HepG2 (cell line): ENCODE results near the gene JKAMP. TPM values are rescaled to one million over a fixed set of nuclear protein-coding genes. Genes with fewer than 3 reads are reported as not detected.

Experiments used
- ATAC-seq: fragments of 200-7000 bp; cut with Tn5 transposase; 3 replicates; pipeline ENCODE4 v1.9.1; 2020; ENCODE audit warnings: mild to moderate bottlenecking, moderate library complexity
- BruUV-seq: library from RNA; stranded (reverse); fragments of 400-500 nt; replicated peaks from 2 replicates; lab custom pipeline; 2021; lab: Mats Ljungman, UMichigan
- CTCF ChIA-PET: fragments of 300-600 bp; formaldehyde crosslinking; extraction: SDS; loops from one replicate; lab custom pipeline; 2021; ENCODE audit warnings: low total read pairs, inconsistent platforms, low intra/inter-chr PET ratio; lab: Yijun Ruan, JAX
- POLR2A ChIA-PET: fragments of 350-600 bp; sonication (Branson Sonifier 250); formaldehyde crosslinking; loops from one replicate; lab custom pipeline; 2020; ENCODE audit warnings: antibody characterized with exemption, inconsistent platforms; lab: Yijun Ruan, JAX
- DNase-seq: peaks from one replicate; pipeline ENCODE4 v3.0.0-alpha.2; 2015; ENCODE audit warnings: low spot score
- FAIRE-seq: peaks from 3 replicates; lab custom pipeline; 2011; peaks lifted over from hg19 to GRCh38; lab: Jason Lieb, UNC
- H2AFZ ChIP-seq: one replicate; pipeline ENCODE4 v1.6.1; 2011; ENCODE audit warnings: low read length, inconsistent platforms
- H3K27ac ChIP-seq: fragments of 300-600 bp; 3 replicates; pipeline ENCODE4 v1.8.0; 2011; ENCODE audit warnings: mixed run types, mild to moderate bottlenecking, mixed read lengths, low read length, inconsistent platforms; ENCODE audit not compliant: insufficient read depth; ENCODE audit errors: extremely low read length
- H3K27me3 ChIP-seq, 2 experiments: fragments of 200-600 bp in 1 of 2; 2 replicates in 1 of 2; 3 replicates in 1 of 2; pipeline versions ENCODE4 v1.6.0 to v1.8.0; 2011; ENCODE audit warnings: low read length in 2 of 2, mild to moderate bottlenecking in 2 of 2, moderate library complexity in 2 of 2, inconsistent platforms in 1 of 2; ENCODE audit not compliant: insufficient read depth in 2 of 2, control insufficient read depth in 1 of 2
- H3K36me3 ChIP-seq, 2 experiments: fragments of 200-600 bp in 1 of 2; replicated peaks in 1 of 2; 2 replicates in 1 of 2; 3 replicates in 1 of 2; pipeline versions ENCODE4 v1.5.1 to v1.8.0; 2011; ENCODE audit warnings: low read length in 2 of 2, inconsistent platforms in 1 of 2; ENCODE audit not compliant: insufficient read depth in 2 of 2, control insufficient read depth in 1 of 2
- H3K4me1 ChIP-seq: 2 replicates; pipeline ENCODE4 v1.5.1; 2012; ENCODE audit warnings: low read length, inconsistent platforms; ENCODE audit not compliant: insufficient read depth
- H3K4me2 ChIP-seq: 2 replicates; pipeline ENCODE4 v1.6.0; 2011; ENCODE audit warnings: low read depth, low read length, inconsistent platforms
- H3K4me3 ChIP-seq, 3 experiments: fragments of 200-600 bp in 1 of 3; sonication (generic), shearing (Covaris generic) in 1 of 3; replicated peaks in 1 of 3; 2 replicates each; pipeline ENCODE4 v1.5.1; 2011 to 2016; ENCODE audit warnings: low read length in 3 of 3, inconsistent platforms in 2 of 3, low read depth in 2 of 3, mild to moderate bottlenecking in 2 of 3, control low read depth in 1 of 3, mixed read lengths in 1 of 3; ENCODE audit not compliant: insufficient read depth in 1 of 3
- H3K79me2 ChIP-seq: one replicate; pipeline ENCODE4 v1.6.1; 2011; ENCODE audit warnings: low read length, inconsistent platforms; ENCODE audit not compliant: insufficient read depth
- H3K9ac ChIP-seq: 2 replicates; pipeline ENCODE4 v1.6.0; 2011; ENCODE audit warnings: mild to moderate bottlenecking, low read depth, low read length, inconsistent platforms; ENCODE audit not compliant: insufficient read depth
- H3K9me3 ChIP-seq: 2 replicates; pipeline ENCODE4 v1.5.1; 2012; ENCODE audit warnings: mild to moderate bottlenecking, low read length
- H4K20me1 ChIP-seq: 2 replicates; pipeline ENCODE4 v1.6.0; 2011; ENCODE audit warnings: inconsistent platforms, mild to moderate bottlenecking, low read length, moderate library complexity; ENCODE audit not compliant: insufficient read depth
- RBFOX2 ChIP-seq: fragments of 200-400 bp; formaldehyde crosslinking; IDR thresholded peaks from 2 replicates; pipeline ENCODE4 v1.6.1; 2017; ENCODE audit warnings: low read depth, mild to moderate bottlenecking, low read length
- WGBS: methylation state at CpG from one replicate; pipeline ENCODE4 v1.1.6; 2017; ENCODE audit warnings: low lambda C conversion rate; 5-methylcytosine and 5-hydroxymethylcytosine counted together
- in situ Hi-C: cut with HindIII; loops from 2 replicates; pipeline ENCODE4 v1.10.0; 2017; ENCODE audit warnings: low pct_unique_long_range_greater_than_20kb; ENCODE audit not compliant: extremely low pct_ligation_motif_present
- intact Hi-C: fragments of 100-400 bp; cut with micrococcal nuclease; formaldehyde crosslinking; loops from one replicate; pipeline ENCODE4 v1.10.0; 2022; ENCODE audit not compliant: unreplicated experiment
- polyA plus RNA-seq, 8 experiments: library from polyadenylated mRNA; depleted of rRNA in 3 of 8; stranded (reverse) in 7 of 8; unstranded in 1 of 8; fragments of >200 nt; fragmentation: Illumina TruSeq in 4 of 8; extraction: Trizol in 4 of 8; gene quantifications; 2 replicates each; pipeline versions ENCODE4 v1.2.1 to v1.2.3, GENCODE V29; 2011 to 2016; ENCODE audit warnings: low read depth in 4 of 8, missing spikeins in 1 of 8, mixed read lengths in 1 of 8; ENCODE audit not compliant: insufficient read depth in 1 of 8
- total RNA-seq, 5 experiments: library from RNA; depleted of rRNA; stranded (reverse); fragments of >200 nt; fragmentation: Illumina TruSeq; extraction: Trizol; gene quantifications; 2 replicates each; pipeline ENCODE4 v1.2.3, GENCODE V29; 2016; ENCODE audit warnings: low read depth in 1 of 5
- TF ChIP-seq, protein P1 (sequence below): sonication (generic); formaldehyde crosslinking; IDR thresholded peaks from 2 replicates; pipeline ENCODE4 v1.4.0; 2020; ENCODE audit warnings: missing genetic modification reagents, borderline replicate concordance
- TF ChIP-seq, protein P2 (sequence below): sonication (generic); formaldehyde crosslinking; conservative IDR thresholded peaks from 2 replicates; pipeline ENCODE4 v1.4.0; 2020; ENCODE audit warnings: missing genetic modification reagents

JKAMP gene
- total and polyA plus RNA-seq, 2 of the 13 experiments (the other 11 are each of a cell fraction or from before 2014, with no cell fraction given) = 56.4 to 135 TPM

DNA sequence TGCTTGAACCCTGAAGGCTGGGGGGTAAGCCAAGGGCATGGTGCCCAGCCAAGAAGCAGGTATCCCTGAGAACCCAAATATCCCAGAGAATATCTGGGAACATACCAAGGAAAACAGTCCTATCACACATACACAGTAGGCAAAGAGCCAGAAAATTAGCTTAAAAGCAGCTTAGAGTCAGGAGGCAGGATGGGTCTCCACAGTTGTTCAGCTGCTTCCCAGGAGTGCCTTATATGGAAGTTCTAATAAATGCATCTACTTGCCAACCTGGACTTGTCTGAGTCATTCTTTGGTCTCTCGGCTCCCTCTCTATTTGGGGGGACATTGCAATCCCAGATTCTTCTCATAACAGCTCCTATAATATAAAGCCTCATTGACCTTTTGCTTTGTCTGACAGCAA, 10.1 kb upstream of the JKAMP start:
- ATAC-seq (no peak), FAIRE-seq (no peak), DNase-seq (no peak)
- H2AFZ ChIP-seq = no peak overlapping the region
- 100% methylated on average over 1 of the region's 1 CpG for WGBS
- in situ Hi-C loops (no loop called here), intact Hi-C loops (no loop called here)
- H3K27me3 ChIP-seq = no peaks in the 10 kb centered on the region
- H3K4me3 ChIP-seq = no peak overlapping the region
- H3K79me2 ChIP-seq = no peaks in the 10 kb centered on the region
- no peaks in the 10 kb centered on the region; the same call in 1 of the 2 replicates for H4K20me1 ChIP-seq
- BruUV-seq = no TSS peak
- no peak overlapping the region for H3K9ac ChIP-seq
- no peaks in the 10 kb centered on the region for H3K9me3 ChIP-seq
- TF ChIP-seq, protein P1, sequence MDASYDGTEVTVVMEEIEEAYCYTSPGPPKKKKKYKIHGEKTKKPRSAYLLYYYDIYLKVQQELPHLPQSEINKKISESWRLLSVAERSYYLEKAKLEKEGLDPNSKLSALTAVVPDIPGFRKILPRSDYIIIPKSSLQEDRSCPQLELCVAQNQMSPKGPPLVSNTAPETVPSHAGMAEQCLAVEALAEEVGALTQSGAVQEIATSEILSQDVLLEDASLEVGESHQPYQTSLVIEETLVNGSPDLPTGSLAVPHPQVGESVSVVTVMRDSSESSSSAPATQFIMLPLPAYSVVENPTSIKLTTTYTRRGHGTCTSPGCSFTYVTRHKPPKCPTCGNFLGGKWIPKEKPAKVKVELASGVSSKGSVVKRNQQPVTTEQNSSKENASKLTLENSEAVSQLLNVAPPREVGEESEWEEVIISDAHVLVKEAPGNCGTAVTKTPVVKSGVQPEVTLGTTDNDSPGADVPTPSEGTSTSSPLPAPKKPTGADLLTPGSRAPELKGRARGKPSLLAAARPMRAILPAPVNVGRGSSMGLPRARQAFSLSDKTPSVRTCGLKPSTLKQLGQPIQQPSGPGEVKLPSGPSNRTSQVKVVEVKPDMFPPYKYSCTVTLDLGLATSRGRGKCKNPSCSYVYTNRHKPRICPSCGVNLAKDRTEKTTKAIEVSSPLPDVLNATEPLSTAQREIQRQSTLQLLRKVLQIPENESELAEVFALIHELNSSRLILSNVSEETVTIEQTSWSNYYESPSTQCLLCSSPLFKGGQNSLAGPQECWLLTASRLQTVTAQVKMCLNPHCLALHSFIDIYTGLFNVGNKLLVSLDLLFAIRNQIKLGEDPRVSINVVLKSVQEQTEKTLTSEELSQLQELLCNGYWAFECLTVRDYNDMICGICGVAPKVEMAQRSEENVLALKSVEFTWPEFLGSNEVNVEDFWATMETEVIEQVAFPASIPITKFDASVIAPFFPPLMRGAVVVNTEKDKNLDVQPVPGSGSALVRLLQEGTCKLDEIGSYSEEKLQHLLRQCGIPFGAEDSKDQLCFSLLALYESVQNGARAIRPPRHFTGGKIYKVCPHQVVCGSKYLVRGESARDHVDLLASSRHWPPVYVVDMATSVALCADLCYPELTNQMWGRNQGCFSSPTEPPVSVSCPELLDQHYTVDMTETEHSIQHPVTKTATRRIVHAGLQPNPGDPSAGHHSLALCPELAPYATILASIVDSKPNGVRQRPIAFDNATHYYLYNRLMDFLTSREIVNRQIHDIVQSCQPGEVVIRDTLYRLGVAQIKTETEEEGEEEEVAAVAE (CRISPR knock-in tag) = no peak
- TF ChIP-seq, protein P2, sequence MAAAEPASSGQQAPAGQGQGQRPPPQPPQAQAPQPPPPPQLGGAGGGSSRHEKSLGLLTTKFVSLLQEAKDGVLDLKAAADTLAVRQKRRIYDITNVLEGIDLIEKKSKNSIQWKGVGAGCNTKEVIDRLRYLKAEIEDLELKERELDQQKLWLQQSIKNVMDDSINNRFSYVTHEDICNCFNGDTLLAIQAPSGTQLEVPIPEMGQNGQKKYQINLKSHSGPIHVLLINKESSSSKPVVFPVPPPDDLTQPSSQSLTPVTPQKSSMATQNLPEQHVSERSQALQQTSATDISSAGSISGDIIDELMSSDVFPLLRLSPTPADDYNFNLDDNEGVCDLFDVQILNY (CRISPR knock-in tag) = no peak
- TF ChIP-seq RBFOX2 = 0 out of 2 replicates have a peak, but pooled peaks have one; percentile 20
- CTCF ChIA-PET = no interaction called here
- POLR2A ChIA-PET = interaction anchor here (1.9 kb wide), 1 partner anchor 10 kb away, joined by 4 read pairs; the partner anchor contains the start of genes JKAMP and L3HYPDH
- no peak overlapping the region for H3K27ac ChIP-seq
- peaks cover 19 to 50% of the 10 kb centered on the region in 2 experiments for H3K36me3 ChIP-seq
- H3K4me2 ChIP-seq = no peak overlapping the region
- no peaks in the 10 kb centered on the region for H3K4me1 ChIP-seq
